Stimulated activated CD8-positive, alpha-beta memory T cell treated with anti-CD3 and anti-CD28 coated beads, Interleukin-7, amount 100 ng/mL, for 24 hours (primary cell): Measurements from ENCODE around the gene NT5DC4.

Source experiments
- DNase-seq: peaks from one replicate; pipeline ENCODE4 v3.0.0-alpha.2; 2020; ENCODE audit warnings: low read depth

The NT5DC4 gene

DNA sequence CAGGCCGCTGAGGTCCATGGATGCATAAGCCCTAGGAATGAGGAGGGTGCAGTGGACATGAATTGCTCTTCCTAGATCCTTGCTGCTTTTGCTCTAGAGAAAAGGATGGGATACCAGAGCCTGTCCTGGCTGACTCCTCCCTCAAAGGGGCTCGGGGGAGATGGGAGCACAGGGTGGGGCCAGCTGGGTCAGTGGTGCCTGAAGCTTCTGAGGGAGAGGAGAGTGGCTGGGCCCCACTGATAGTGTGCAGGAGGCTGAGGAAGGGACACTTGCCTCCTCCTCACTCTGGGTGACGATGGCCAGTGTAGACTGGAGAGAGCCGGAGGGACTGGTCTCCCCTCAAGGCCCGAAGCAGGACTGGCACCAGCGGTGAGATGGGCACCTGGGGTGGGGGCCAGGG is at the start of gene NT5DC4:
Gene NT5DC4 (plus strand): TSS at position 236 of the 400 bp plus-strand sequence. CDS start 60 bp downstream, at position 296.
- DNase-seq: no peak

DNA sequence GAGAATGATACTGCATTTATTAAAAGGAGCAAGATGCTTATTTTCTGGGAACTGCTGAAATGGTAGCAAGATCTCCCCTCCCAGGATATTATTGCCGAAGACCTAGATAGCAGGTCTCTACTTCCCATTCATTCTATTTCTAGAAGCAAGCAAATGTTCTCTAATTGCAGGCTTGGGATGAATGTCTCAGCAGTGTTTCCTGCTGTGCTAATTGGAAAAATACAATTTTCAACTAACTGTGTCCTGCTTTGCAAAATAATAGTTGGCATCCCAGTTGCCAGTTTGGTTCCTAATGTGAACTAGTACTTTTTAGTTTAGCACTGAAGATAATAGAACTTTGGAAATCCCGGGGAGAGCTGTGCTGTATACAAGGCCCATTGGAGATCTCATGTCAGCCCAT is 49.0 kb upstream of the NT5DC4 start:
- DNase-seq: no peak

DNA sequence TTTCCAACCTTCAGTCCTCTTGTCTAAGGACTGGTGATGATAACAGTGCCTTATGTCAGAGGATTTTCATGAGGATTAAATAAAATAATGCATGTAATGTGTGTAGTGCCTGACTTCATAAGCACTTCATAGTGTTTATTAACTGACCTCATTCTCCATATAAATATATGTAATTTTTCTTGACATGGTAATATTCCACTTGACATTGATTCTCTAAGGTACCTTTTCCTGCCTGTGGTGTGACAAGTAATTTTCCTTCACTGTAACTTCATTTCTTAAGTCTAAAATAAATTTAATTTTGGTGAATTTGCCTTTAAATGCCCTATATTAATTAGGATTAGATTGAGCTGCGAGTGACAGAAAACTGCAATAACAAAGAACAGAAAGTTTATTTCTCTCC is 47.8 kb upstream of the NT5DC4 start:
- no peak for DNase-seq

DNA sequence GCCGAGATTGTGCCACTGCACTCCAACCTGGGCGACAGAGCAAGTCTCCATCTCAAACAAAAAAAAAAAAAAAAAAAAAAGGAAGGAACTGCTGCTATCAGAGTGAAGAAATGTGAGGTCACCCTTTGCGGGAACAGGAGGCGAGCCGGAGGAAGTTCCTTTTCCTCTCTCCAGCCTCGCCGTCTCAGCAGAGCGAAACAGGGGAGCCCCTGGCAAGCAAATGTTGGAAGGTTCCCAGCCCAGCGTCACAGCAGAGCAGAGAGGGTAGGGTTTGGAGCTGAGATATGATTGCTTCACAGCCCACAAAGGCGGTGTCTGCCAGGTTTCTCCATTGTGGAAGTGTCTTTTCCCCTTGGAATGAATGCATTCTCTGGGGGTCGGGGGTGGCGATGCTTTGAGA is 46.6 kb upstream of the NT5DC4 start:
- DNase-seq: no peak

DNA sequence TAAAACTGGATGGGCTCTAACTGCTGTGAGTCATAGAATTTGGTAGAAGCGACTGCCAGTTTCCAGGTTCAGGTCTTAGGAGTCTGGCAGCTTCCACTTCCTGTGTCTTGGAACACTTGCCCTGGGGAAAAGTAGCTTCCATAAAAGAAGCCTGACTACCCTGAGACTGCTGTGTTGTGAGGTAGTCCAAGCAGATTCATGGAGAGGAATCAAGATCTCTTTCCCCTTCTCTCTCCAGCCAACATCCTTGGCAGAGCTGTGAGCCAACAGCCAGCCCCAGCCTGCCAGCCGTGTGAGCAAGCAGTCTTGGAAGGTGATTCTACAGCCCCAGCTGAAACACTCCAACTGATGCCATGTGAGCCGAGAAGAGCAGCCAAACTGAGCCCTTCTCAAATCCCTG is 41.3 kb upstream of the NT5DC4 start:
- DNase-seq: no peak

DNA sequence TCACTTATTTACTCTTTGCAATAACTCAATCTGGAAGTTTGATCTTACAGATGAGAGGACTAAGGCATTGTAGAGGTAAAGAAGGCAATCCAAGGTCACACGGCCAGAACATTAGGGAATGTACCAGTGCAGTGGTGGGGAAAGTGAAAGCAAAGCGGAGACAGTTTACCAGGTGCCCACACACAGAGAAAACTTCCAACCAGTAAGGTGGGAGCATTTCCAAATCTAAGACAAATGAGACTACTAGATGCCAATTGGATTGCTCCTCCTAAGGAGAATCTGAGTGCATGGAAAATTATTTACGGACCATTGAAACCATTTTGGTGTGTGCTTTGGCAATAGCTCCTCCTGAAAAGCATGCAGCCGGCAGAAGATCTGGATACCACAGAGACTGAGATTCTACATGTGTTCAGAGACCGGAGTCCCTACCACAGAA is 40.1 kb upstream of the NT5DC4 start:
- no peak for DNase-seq

DNA sequence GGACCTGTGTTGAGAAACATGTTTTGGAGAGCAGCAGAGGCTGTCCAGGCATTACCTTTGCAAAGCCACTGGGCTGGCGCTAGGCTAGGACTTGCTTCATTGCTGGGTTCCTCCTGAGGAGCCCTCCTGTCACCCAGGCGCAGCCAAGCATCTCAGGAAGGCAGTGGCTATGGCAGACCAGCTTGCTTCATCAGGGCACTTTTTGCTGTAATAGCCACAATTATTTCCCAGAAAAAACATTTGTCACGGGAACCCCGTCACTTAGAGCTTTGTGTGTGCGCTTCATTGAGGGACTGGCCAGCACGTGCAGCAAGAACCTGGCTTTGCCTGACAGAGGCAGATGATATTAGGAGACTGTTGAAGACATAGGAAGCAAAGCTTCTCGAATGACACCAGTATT is 38.7 kb upstream of the NT5DC4 start:
- no peak for DNase-seq

DNA sequence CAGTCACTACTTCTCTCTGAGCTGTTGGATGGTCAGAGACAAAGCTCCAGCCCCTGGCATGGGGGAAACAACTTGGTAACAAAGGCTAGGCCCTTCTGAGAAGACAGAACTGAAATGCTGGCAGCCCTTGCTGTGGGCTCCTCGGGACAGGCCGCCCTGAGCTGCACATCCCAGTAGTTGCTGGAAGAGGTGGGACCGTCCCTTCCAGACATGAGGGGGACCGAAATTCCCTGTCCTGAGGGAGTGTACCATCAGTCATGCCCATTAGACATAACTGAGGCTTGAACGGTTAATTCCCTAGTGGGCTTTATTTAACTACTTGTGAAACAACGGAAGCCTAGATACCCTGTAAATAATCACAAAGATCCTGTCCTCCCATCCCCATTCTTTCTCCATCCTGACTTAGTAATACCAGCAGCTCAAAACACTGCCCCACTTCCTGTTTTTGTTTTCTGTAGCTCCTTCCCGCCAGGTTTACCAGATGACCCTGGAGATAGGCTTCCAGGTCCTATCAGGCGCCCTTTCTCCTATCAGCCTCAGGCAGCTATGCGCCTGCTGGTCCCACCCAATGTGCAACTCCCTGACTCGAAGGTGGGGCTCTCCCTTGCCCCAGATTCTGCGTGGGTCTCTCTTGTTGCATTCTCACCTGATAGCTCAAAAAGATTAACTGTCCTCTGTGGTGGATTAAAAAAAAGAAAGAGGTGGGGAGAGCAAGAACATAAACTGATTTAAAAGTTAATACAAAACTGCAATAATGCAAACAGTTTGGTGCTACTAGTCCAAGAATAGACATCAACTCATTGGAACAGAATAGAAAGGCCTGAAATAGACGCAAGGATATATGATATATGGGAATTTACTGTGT is 37.0 kb upstream of the NT5DC4 start:
- DNase-seq: no peak

DNA sequence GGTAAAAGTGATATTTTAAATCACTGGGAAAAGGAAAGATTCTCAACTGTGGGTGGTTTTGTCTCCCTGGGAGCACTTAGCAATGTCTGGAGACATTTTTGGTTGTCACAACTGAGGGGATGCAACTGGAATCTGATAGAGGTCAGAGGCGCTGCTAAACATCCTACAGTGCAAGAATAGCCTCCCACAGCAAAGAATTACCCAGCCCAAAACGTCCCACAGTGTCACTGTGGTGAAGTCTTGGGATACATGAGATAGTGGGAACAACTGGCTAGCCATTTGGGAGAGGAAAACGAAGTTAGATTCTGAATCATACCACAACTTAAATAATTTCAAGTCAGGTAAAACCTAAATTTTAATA is 36.4 kb upstream of the NT5DC4 start:
- DNase-seq: no peak

DNA sequence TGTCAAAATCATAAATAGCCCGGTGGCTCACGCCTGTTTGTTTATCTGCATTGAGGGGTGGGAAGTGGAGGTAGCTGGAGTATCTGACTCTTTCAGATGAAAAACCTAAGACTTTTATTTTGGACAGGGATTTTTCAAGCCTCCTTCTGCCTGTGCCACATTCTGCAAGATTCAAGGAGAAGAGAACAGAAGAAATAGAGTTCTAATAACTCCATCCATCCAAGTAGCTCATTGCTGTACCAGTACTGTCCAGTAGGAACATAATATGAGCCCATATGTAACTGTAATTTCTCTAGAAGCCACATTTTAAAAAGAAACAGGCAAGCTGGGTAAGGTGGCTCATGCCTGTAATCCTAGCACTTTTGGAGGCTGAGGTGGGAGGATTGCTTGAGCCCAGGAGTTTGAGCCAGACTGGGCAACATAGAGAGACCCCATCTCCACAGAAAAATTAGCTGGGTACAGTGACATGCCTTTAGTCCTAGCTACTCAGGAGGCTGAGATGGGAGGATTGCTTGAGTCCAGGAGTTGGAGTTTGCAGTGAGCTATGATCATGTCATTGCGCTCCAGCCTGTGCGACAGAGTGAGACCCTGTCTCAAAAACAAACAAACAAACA is 35.4 kb upstream of the NT5DC4 start:
- DNase-seq: no peak

DNA sequence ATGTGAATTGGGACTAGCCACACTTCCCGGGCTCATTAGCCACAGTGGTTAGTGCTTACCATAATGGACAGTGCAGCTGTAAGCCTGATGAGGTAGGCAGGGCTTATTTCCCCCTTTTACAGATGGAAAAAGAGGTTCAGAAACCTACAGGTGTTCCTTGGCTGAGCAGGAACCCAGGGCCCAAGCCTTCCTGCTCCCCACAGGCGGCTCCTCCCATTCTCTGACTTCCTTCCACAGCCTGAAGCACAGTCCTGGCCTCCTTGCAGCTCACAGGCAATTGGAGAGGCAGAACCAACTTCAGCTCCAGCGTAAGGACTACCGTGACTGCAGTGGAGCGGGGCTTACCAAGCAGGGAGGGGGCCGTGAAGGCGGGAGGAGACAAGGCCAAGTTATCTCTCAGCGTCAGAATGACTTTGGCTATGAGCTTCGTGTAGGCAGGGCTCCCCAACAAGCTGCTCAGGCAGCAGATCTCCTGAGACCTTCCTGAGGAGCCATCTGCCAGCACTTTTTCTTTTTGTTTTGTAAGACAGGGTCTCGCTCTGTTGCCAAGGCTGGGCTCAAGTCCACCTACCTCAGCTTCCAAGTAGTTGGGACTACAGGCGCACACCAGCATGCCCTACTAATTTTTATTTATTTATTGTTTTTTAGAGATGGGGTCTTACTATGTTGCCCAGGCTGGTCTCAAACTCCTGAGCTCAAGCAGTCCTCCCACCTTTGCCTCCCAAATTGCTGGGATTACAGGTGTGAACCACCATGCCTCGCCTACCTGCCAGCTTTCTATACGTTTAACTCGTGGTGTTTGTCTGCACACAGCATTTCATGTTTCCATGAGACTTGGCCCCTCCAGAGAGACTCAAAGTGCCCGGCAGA is 34.2 kb upstream of the NT5DC4 start:
- no peak for DNase-seq

DNA sequence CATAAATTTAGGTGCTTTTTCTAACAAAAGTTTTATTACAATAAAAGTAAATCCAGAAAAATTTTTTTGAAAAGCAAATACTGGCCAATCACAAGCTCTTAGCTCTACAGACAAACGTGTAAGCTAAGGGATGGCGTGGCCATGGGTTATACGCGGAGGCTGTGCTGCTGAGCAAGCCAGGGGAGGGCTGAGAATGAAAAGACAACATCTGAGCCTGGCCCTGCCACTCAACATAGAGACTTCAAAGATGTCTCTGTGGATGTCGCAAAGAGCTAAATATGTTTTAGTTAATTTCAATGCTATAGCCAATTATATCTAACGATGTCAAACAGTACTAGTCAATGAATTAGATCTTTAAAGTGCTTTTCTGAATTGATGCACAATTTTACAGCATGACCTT is 33.3 kb upstream of the NT5DC4 start:
- no peak for DNase-seq

DNA sequence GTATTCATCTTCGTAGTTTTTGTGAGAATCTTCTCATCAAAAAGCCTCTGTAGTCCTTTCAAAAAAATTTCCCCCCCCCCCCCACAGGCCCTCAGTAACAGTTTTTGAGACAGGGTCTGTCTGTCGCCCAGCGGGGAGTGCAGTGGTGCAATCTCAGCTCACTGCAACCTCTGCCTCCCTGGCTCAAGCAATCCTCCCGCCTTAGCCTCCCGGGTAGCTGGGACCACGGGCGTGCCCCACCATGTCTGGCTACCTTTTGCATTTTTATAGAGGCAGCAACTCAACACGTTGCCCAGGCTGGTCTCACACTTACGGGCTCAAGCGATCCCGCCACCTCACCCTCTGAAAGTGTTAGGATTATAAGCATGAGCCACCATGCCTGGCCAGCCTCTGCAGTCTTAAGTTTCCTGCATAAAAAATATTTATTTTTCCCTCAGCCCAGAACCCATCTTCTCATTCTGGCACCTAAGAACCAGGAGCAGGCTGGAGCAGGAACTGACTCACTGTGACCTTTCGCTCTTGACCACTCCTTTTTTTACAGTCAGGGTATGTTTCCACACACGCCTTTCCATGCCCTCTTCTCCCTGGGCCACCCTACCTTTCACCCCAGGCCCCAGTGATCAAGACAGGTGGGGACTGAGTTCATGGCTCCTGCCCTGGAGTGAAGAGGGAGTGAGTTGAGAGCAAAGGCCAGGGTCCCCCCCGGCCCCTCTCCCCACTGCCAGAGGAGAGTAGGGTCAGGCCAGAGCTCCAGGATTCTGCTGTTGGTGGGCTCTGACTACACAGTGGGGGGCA is 32.5 kb upstream of the NT5DC4 start:
- DNase-seq: no peak

DNA sequence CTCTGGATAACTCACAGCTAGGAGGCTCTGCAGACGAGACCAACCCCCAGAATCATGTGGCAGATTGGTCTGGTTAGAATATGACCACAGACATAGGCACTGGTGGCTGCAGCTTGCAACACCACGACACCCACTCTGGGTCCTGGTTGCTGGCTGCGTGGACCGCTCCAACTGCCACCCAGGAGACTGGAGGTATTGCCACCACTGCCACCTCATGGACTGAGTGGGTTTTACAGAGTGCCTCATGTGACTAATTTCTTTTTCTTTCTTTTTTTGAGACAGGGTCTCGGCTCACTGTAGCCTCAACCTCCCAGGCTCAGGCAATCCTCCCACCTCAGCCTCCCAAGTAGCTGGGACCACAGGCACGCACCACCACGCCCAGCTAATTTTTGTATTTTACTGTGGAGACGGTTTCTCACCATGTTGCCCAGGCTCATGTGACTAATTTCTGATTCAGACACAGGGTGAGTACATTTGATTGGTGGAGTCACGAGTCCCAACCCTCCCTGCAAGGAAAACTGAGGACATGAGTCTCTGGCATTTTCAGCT is 29.9 kb upstream of the NT5DC4 start:
- no peak for DNase-seq

DNA sequence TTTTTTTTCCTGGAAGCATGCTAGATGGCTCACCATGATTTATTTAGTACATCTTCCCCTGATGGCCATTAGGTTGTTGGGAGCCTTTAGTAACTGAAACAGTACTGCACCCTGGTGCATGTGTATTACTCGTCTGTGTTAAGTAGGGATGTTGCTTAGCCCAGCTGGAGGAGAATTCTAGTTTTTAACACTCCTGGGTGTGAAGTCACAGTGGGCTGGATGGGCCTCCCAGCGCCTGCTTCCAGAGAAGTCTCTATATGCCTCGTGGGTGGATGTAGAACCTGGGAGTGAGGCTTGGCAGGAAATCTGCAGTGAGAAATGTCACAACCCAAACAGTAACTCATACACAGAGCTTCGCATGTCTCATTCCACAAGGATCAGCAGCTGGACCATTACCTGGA is 28.9 kb upstream of the NT5DC4 start:
- DNase-seq: no peak

DNA sequence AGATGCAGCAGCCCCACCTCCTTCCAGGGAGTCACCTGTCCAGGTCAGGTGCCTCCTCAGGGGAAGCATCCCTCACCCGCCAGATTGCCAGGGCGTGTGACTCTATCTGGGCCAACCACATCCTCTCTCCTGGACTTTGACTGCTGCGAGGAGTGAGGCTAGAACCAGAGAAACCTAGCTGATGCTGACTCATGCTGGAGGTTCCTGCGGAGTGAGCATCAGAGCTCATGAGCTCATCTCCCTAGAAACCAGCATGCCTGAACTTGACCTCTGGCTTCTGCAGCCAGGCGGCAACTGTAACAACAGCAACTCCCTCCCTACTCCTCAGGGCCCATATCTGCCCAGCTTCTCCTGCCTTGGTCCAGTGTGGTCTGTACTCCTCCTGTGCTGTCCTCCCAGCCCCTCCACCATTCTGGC is 28.3 kb upstream of the NT5DC4 start:
- no peak for DNase-seq

DNA sequence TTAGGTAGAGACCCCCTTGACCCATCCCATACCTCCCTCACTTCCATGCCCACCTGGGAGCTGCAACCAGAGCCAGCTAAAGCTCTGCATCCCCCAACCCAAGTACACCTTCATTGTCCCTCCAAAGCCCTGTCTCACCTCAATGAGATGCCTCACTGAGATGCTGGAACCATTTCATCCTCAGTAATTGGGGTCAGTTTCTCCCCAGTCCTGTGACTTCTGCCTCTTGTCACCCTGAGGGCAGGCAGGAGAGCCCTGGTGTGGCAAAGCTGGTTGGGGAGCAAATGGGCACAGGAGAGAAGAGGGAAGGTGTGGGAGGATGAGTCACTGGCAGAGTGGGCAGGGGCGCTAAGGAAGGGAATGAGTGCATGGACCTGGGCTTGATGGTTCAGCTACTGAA is 27.9 kb upstream of the NT5DC4 start:
- no peak for DNase-seq

DNA sequence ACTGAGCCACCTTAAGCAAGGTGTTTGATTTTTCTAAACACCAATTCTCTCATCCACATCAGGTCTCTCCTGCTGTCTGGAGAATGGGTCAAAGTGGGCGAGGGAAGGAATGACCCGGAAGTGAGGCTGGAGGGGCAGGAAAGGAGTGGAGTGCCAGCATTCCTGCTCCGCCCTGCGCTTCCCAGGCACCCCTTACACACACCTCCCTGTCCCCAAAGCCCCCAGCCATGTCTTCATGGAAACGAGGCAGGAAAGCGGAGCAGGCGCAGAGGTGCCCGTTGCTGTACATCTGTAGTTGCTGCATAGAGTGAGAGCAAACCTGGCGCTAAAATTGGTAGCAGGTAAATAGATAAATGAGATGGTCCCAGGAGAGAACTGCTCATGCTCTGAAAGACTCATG is 27.2 kb upstream of the NT5DC4 start:
- DNase-seq: no peak

DNA sequence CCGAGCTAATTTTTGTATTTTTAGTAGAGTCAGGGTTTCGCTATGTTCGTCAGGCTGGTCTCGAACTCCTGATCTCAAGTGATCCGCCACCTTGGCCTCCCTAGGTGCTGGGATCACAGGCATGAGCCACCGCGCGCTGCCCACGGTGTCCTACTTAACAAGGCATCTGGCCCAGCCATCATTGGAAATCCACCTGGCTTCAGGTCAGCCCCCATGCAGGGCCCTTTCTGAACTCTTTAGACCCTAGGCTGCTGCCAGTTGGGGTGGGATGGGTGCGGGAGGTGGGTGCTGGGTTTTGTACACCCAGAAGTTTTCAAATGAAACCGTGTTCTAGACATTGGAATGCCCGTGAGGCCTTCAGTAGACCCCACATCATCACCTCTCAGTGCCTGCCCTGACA is 26.6 kb upstream of the NT5DC4 start:
- no peak for DNase-seq

DNA sequence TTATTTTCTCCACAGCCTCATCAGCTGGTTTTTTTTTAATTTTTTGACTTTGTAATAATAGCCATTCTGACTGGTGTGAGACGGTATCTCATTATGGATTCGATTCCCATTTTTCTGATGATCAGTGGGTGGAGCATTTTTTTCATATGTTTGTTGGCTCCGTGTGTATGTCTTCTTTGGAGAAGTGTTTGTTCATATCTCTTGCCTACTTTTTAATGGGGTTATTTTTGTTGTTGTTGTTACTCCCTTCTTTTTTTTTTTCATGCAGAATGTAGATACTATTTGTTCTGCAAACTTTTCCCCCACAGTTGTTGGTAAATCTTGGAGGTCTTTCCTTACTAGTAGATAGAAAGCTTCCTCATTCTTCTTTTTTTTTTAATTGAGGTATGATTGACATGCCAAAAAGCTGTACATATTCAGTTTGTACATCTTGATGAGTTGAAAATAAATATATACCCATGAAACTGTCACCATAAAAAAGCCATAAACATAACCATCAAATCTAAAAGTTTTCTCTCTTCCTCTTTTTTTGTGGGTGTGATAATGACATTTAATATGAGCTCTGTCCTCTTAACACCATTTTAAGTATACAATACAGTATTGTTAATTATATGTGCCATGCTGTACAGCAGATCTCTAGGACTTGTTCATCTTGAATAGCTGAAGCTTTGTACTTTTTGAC is 21.8 kb upstream of the NT5DC4 start:
- DNase-seq: no peak
